Measurements from ENCODE around the gene TUBB.
"Not testable (repeated sequence)": the region's sequence is repeated elsewhere in the genome, so short reads cannot be mapped to it uniquely, and the experiment has no call there.

TUBB gene

DNA sequence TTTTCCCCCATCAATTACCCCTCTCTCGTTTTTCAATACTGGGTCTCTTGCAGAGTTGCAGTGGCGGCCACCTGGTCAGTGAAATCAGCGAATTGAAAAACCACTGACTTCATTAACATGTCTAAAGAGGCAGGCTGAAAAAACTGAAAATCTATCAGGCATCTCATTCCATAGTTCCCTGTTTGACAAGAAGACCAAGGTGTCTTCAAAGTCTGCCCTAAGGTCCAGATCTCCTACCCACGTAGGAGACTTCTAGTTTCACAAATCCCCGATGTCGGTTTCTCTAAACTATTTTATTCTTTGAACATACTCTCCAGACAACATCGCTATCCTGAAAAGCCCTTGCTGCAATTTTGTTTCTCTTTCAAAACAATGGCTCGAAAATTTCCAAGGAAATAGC is 796 bp upstream of the TUBB start:
- FAIRE-seq: no peak

DNA sequence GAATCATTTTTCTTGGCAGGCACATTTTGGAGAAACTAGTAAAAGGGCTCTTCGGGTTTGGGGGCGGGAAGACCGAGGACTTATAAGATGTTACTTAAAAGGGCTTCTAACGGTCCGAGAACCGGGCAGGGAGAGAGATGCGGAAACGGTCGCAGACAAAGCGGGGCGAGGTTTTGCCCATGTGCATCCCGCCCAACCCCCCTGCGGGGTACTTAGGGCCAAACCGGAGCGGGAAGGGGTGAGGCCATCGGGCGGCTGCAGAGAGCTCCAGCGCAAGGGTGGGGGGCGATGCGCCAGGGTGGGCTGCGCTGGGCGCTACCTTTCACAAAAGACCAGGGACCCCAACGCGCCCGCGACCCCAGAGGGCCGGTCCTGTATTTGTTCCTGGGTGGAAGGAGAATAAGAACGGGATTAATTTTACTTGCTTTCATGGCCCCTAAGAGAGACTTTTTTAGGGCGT is 616 bp downstream of the TUBB start:
- no peak for FAIRE-seq

DNA sequence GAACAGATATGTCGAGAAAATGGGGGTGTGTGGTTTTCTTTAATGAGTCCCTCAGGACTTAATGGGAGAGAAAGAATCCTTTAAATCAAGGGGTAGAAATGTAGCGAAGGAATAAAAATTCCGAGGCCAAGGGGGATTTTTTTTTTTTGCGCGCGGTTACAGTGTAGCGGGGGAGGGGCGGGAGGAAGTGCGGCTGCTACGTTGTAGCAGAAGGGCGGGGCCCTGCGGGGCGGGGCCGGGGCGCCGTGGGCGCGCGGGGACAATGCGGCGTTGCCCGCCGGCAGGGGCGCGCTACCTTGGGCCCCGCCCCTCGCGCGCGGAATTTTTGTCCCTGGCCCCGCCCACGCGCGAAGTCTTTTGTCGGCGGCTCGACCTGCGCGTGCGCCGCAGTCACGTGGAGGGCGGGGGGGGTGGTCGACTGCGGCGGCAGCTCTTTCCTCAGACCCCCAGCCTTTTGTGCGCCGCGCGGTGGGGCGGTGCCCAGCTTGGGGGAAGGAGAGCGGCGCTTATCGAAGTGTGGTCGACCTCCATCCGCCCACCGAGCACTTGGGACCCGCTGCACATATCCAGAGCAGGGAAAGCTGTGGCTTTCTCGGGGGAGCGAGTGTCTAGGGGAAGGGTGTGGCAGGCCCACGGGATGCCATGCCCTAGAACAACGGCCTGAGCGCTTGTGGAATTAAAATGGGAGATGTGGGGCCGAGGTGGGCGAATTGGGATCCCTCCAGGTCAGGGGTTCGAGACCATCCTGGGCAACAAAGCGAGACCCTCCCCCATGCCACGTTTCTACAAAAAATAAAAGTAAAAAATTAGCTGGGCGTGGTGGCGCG is 1.3 kb downstream of the TUBB start:
- FAIRE-seq: no peak

DNA sequence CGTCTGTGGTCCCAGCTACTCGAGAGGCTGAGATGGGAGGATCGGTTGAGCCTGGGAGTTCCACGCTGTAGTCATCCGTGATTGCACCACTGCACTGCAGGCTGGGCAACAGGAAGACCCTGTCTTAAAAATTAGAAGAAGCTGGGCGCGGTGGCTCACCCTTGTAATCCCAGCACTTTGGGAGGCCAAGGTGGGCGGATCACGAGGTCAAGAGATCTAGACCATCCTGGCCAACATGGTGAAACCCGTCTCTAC is 1.8 kb downstream of the TUBB start:
- not testable (repeated sequence) for FAIRE-seq

DNA sequence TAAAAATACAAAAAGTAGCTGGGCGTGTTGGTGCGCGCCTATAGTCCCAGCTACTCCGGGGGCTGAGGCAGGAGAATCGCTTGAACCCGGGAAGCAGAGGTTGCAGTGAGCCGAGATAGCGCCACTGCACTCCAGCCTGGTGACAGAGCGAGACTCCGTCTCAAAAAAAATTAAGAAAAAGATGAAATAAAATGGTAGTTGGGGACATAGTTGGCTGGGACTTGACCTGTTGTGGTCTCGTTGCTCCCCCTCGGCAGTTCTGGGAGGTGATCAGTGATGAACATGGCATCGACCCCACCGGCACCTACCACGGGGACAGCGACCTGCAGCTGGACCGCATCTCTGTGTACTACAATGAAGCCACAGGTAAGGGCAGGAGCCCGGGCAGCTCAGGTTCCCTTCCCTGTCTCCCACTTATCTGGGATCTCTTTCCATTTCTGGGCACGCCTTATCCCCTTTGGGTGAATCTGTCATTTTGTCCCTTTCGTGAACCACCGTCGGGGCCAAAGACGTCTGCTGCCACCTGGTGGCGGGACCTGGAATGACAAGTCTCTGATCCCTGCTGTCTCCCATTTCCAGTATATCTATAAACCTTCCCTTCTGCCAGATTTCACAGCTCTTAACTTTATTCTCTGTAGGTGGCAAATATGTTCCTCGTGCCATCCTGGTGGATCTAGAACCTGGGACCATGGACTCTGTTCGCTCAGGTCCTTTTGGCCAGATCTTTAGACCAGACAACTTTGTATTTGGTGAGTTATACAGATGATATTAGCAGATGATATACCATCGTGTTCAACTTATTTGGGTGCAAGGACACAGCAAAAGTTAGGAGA is 2.3 kb downstream of the TUBB start:
- no peak for FAIRE-seq

DNA sequence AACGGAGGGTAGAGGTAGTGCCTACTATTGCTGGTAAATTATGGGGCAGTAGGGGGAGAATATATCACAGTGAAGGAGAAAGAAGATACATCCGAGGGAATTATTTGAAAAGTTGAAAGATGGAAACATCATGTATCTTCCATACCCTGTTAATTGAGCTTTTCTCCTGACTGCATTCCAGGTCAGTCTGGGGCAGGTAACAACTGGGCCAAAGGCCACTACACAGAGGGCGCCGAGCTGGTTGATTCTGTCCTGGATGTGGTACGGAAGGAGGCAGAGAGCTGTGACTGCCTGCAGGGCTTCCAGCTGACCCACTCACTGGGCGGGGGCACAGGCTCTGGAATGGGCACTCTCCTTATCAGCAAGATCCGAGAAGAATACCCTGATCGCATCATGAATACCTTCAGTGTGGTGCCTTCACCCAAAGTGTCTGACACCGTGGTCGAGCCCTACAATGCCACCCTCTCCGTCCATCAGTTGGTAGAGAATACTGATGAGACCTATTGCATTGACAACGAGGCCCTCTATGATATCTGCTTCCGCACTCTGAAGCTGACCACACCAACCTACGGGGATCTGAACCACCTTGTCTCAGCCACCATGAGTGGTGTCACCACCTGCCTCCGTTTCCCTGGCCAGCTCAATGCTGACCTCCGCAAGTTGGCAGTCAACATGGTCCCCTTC is 3.1 kb downstream of the TUBB start:
- FAIRE-seq: not testable (repeated sequence)

- not testable (repeated sequence) for FAIRE-seq
Measured at GRCh38 chr6:30723843-30724741, 3.9 kb downstream of the TUBB start.

DNA sequence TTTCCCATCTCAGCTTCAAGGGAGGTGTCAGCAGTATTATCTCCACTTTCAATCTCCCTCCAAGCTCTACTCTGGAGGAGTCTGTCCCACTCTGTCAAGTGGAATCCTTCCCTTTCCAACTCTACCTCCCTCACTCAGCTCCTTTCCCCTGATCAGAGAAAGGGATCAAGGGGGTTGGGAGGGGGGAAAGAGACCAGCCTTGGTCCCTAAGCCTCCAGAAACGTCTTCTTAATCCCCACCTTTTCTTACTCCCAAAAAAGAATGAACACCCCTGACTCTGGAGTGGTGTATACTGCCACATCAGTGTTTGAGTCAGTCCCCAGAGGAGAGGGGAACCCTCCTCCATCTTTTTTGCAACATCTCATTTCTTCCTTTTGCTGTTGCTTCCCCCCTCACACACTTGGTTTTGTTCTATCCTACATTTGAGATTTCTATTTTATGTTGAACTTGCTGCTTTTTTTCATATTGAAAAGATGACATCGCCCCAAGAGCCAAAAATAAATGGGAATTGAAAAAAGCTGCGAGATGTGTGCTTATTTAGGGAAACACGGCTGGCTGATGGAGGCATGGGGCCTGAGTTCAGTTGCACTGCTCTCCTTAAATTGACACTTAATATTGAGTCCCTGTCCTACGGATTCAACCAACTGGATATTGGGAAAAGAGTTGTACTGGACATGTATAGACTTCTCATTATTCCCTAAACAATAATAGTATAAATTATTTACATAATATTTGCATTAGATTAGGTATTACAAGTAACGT is 4.9 kb downstream of the TUBB start:
- FAIRE-seq: no peak

- no peak for FAIRE-seq
Measured at GRCh38 chr6:30725713-30726505, 5.8 kb downstream of the TUBB start.

DNA sequence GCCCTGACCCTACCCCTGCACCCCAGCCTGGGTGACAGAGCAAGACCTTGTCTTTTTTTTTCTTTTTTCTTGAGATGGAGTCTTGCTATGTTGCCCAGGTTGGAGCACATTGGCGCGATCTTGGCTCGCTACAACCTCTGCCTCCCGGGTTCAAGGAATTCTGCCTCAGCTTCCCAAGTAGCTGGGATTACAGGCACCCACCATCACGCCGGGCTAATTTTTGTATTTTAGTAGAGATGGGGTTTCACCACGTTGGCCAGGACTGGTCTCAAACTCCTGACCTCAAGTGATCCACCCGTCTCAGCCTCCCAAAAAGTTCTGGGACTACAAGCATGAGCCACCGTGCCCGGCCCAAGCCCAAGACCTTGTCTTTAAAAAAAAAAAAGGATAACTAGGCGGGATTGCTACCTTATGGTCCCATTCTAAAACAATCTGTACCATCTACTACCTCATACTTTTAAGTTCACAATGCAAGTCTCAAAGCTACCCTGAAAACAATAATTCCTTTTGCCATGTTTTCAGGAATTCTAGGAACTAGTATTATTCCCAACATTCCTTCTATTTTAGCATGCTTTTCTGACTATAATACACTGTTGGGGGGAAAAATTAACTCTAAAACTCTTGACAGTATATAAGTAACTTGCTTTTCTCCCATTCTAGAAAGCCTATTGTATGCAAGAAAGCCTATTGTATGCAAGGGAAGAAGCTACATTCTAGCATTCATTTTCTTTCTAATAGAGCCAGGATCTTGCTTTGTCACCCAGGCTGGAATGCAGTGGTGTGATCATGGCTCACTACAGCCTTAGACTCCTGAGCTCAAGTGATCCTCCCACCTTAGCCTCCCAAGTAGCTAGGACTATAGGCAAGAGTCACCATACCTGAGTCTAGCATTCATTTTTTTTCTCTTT is 6.6 kb downstream of the TUBB start:
- FAIRE-seq: no peak

DNA sequence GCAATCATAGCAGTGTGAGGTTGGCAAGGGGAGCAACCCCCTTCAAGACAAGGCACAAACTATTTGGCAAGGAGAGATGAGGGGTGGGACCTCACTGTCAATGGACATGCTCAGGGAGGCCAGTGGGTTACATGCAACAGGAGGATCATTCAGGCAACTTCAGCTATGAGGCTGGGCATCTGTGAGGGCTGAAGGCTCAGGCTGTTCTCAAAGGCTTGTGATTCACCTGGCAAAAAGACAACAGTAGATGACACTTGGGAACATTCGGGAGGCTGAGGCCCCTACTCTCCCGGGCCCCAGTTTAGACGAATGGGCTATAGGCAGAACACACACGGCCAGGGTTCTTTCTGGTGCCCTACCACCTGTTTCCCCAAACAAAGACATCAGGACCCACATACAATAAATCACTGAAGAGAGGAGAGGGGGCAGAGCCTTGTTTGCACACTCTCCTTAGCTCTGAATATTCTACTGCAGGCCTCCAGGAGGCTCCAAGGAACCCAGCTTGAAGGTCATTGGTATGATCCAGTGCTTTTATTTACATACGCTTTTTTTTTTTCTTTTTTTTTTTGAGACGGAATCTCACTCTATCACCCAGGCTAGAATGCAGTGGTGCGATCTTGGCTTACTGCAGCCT is 7.9 kb downstream of the TUBB start:
- no peak for FAIRE-seq

GRCh38 chr6:30730601-30731435 is 10.7 kb downstream of the TUBB start:
- FAIRE-seq: no peak

GRCh38 chr6:30732237-30732943 is 12.2 kb downstream of the TUBB start:
- no peak for FAIRE-seq

DNA sequence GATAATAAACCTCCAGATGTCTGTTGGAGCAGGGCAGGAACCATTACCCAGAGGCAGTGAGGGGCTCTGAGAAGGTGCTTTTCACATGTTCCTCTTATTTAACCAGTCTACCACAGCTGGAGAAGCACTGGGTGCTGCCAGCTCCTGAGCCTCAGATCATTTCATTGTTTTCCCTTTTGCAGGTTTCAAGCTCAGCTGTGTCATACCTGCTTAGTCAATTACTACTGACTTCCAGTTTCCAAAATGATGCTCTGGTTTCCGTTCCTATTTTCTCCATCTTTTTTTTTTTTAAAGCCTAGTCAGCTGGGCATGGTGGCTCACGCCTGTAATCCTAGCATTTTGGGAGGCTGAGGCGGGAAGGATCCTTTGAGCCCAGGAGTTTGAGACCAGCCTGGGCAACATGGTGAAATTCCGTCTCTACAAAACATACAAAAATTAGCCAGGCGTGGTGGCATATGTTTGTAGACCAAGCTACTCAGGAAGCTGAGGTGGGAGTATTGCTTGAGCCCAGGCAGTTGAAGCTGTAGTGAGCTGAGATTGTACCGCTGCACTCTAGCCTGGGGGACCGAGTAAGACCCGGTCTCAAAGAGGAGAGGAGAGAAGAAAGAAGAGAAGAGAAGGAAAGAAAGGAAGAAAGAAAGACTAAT is 15.6 kb downstream of the TUBB start:
- FAIRE-seq: no peak

GRCh38 chr6:30738532-30738931 is 18.4 kb downstream of the TUBB start:
- no peak for FAIRE-seq

- no peak for FAIRE-seq
Measured at GRCh38 chr6:30740540-30740870, 20.4 kb downstream of the TUBB start.

GRCh38 chr6:30741063-30741779 is 21.1 kb downstream of the TUBB start:
- no peak for FAIRE-seq

Data from A204.1 (cell line).